GM19324 (cell line): ENCODE results near the gene CFAP52.
"Not testable (repeated sequence)": the region's sequence is repeated elsewhere in the genome, so short reads cannot be mapped to it uniquely, and the experiment has no call there.

Experiments
- ATAC-seq: cut with Tn5 transposase; IDR thresholded peaks from one replicate; pipeline ENCODE4 v1.9.1; 2021; ENCODE audit warnings: mild to moderate bottlenecking, moderate library complexity; ENCODE audit not compliant: unreplicated experiment, low FRiP score

Gene CFAP52

DNA sequence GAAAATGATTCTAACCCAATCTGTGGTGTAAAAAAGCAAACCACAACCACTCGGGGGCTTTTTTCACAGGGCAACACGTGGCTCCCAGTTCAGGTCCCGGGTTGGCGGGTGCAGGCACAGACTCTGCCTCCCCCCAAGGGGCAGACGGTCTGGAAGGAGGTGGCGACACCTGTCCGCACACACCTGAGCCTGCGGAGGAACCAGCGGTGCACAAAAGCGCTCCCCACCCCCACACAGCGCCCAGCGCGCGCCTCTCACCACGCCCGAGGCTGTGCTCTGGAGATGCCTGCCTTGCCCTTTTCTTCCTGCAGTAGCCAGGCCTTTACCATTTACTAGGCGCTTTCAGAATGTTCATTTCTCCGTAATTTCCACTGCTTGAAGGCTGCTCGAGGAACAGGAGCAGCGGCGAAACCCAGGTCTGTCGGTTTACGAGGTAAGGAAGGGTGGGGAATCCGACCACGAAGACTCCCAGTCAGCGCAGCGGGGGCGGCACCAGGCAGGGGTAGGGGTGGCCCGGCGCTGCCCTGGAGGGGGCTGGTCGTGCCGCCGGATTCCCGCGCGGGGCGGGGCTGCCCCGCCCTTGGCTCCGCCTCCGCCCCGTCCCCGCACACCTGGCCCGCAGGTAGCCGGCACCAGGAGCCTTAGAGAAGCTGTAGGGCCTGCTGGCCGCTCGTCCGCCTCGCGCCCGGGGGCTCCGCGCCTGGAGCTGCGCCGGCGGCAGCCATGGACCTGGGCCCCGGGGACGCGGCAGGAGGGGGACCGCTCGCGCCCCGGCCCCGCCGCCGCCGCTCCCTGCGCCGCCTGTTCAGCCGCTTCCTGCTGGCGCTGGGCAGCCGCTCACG lies 68.7 kb downstream of the CFAP52 start, which contains the start of gene USP43:
Gene USP43, plus strand, starts transcription at position 608 of the 842 bp plus-strand sequence. Its CDS starts 116 bp downstream, at position 724.
- no peak for ATAC-seq

DNA sequence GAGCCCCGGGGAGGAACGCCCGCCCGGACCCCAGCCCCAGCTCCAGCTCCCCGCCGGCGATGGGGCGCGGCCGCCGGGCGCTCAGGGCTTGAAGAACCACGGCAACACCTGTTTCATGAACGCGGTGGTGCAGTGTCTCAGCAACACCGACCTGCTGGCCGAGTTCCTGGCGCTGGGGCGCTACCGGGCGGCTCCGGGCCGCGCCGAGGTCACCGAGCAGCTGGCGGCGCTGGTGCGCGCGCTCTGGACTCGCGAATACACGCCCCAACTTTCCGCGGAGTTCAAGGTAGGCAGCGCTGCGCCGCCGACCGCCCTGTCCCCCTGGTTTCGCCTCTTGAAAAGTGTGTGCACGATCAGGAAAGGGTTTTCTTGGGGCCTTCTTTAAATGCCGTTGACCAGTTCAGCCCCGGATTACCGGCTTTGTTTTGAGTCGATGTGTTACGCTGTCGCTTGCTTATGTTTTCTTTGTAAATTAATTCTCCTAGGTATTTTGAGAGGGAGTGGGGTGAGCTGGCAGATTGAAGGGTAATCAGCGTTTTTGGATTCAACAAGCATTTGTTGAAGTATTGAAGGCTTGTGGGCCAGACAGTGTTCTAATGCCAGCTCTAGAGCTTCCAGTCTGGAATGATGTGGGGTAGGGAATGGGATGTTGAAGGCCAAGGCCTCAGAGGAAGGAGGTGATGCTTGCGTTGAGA lies 69.6 kb downstream of the CFAP52 start:
- no peak for ATAC-seq

DNA sequence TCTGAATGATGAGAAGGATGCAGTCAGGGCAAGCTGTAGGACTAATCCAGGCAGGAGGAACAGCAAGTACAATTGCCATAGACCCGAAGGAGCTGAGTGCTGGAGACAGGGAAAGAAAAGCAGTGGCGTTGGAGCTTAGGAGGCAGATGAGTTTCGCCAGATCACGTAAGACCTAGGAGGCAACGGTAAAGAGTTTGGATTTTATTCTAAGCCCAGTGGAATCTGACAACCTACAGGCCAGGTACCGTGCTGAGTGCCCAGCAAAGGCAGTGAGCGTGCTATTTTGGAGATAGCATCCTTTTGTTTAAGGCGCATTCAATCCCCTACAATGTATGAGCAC lies 70.1 kb downstream of the CFAP52 start:
- no peak for ATAC-seq

DNA sequence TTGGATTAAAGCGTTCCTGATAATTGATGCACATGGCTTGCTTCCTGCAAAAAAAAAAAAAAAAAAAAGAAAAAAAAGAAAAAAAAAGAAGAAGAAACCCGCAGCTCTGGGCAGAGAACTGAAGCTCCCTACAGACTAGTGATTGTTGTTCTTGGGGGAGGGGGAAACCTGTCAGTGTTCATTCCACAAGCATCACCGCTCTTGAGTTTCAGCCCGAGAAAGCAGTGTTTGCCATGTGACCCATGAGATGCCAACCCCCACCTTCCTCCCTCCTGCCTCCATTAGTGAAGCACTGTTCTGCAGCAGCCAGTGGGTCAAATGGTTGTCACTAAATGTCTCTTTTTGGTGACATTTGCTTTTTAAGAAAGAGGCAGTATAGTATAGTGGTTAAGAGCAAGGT lies 70.6 kb downstream of the CFAP52 start:
- ATAC-seq: no peak

DNA sequence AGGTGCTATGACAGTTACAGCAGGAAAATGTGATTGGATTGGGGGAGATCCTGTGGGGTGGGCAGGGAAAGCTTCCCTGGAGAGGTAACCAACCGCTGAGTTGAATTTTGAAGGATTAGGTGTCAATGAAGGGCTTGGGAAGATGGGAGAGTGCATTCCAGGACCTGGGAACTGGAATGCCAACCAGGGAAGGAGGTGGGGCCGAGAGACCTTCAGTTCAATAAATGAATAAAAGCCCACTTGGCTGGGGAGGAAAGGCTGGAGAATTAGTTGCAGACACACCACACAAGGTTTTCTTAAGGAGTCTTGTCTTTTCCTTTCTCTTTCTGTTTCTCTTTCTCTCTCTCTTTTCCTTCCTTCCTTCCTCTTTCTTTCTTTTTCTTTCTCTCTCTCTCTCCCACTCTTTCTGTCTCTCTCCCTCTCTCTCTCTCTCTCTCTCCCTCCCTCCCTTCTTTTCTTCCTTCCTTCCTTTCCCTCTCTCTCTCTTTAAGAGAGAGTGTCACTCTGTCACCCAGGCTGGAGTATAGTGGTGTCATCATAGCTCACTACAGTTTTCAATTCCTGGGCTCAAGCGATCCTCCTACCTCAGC lies 72.2 kb downstream of the CFAP52 start:
- ATAC-seq: no peak

DNA sequence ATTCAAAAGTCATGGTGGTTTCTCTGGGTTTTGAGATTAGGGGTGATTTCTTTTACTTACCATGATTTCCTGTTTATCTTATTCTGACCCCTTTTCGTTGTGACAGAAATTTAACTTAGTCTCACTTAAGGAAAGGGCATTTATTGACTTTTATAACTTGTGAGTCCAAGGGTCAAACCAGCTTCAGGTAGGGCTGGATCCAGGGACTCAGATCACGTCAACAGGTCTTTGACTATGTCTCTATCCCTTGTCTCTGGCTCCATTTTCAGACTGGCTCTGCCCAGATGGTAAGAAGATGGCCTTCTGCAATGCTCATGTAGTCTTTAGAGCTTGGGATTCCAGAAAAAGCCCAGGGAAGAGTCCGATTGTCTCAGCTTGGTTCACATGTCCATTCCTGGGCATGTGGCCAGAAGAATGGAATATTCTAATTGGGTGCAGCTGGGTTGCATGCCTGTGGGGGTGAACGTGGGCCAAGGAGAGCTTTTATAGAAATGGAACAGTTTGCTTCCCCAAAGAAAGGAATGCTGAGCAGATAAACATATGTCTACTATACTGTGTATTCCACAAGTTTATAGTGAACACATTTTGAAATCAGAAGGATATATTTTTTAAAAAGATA lies 82.3 kb downstream of the CFAP52 start:
- ATAC-seq: no peak

DNA sequence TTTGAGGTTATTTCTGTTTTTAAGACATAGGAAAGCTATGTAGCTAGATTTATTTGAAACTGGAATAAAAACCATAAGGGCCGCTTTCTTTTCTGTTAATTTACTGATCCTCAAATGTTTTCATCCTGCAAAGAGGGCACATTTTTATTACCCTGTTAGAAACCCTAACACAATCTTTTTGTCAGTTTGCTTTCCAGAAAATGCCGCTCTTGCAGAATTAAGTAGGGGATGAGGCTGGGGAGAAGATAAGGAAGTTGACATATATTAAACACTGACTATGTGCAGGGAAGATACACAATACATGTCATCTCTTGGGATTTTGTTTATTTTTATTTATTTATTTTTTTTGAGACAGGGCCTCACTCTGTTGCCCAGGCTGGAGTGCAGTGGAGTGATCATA lies 84.6 kb downstream of the CFAP52 start:
- ATAC-seq: no peak

DNA sequence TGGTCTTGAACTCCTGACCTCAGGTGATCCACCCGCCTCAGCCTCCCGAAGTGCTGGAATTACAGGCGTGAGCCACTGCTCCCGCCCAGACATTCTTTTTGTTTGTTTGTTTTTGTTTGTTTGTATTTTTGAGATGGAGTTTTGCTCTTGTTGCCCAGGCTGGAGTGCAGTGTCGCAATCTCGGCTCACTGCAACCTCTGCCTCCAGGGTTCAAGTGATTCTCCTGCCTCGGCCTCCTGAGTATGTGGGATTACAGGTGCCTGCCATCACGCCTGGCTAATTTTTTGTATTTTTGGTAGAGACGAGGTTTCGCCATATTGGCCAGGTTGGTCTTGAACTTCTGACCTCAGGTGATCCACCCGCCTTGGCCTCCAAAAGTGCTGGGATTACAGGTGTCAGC lies 87.1 kb downstream of the CFAP52 start:
- ATAC-seq: not testable (repeated sequence)

DNA sequence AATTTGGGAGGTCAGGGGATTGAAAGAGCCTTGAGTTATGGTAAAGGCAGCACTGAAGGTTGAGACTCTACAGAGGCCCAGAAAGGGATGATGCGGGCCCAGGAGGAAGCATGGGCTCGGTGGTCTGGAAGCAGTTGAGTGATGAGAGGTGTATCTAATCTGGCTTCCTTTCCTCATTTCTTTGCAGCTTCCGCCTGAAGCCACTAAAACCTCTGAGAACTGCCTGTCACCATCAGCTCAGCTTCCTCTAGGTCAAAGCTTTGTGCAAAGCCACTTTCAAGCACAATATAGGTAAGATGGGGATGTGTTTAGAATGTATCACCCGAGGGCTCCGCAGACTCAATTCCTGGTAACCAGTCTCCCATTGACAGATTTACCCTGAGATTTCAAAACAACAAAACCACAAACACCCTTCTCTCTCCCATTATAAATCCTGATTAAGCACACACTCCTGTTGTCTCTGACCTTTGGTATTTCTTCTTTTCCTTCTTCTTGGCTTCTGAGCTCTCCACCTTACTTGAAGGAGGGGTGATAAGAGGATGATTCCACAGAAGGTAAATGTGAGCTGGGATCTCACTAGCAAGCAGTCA lies 90.1 kb downstream of the CFAP52 start:
- no peak for ATAC-seq

DNA sequence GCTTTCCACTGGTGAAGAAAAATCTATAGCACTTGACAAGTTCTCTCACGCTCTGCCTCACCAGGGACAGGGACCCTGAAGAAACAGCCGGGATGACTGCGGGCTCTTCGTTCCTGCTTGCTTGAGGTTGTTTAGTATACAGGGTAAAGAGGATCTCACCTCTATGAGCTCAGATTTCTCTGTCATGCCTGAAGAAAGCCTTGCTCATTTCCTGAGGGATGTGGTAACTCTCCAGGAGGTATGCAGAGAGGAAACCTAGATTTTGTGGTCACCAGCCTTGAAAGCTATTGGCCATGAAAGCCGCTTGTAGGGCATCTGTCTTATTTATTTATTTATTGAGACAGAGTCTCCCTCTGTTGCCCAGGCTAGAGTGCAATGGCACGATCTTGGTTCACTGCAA lies 92.1 kb downstream of the CFAP52 start:
- ATAC-seq: no peak

DNA sequence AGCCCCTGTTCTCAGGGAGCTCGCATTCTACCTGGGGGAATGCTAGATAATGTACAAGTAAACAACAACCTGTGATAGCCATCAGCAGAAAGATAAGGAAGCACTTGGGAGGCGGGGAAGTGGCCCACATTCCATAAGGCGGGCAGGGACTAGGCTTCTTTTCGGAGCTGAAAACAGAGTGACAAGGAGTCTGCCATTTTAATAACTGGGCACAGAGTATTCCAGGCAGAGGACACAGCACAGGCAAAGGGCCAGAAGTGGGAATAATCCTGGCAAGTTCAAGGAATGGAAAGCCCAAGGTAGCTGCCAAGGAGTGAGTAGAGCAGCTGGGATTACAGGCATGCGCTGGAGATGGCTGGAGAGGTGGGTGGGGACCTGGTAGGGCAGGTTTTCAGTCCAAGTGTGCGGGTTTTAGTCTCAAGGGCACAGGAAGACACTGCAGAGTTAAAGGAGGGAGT lies 93.1 kb downstream of the CFAP52 start:
- ATAC-seq: no peak

DNA sequence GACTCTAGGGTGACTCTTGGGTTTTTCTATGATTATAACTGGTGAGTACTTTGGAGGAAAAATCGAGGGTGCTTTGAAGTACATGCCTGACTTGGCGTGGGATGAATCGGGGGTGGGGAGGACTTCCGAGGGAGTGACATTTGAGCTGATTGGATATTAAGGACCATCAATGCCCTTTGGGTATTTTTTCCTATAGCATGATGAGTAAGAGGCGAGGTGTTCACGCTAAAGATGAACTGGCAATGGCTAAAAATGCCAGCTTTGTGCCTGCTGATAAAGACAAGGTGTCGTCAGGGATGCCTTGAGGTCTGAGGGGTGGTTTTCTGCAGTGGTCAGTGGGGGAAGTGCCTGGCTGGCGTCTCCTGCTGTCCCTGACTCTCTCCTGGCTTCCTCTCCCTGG lies 94.2 kb downstream of the CFAP52 start:
- ATAC-seq: no peak

DNA sequence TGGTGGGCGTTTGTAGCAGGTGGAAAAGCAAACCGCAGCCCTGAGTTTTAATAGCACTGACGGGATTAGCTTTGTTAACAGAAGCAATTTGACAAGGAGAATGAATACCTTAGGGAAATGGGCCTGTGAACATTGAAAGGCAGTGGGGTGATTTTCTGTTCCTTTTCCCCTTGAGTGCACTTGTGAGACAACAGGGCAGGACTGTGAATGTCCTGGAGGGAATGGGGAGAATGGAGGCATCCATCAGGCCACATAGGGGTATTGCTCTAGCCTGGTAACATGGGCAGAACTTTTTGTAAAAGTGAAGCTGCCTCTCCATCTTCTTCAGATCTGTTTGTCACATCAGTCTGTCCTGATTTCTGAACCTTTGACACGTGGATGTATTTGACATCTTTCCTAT lies 95.1 kb downstream of the CFAP52 start:
- no peak for ATAC-seq

DNA sequence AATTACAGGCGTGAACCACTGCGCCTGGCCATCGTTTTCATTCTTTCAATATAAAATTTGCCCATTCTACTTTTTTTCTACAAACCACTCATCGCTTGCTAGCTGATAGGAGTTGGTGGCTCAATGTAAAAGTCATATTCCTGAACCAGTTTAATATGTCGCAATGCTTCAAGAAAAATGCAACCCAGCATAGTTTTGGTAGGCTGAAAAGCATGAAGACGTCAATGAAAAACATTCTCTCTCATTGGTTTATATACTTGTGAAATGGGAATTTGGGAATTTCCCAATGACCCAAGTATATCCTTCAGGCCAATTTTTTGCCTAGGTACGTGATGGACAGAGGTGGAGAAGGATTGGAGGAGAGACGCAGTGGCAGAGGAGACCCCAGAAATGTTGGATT lies 95.8 kb downstream of the CFAP52 start:
- ATAC-seq: no peak

DNA sequence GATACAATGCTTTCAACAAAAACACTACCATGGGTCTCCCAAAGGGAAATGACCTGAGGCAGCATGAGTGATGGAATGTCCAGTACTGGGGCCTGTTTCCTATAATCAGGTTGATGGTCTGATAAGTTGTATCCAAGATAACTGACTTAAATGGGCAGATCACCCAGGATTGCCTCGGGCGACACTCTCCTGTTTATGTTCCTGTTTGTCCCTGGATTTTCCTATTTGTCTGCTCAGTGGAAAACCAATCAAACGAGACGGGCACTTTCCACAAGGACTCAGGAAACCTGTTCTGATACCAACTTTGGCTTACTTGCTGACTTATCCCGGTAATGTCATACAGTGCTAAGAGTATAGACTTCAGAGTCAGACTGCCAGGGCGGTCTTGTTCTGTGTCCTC lies 96.2 kb downstream of the CFAP52 start:
- no peak for ATAC-seq

DNA sequence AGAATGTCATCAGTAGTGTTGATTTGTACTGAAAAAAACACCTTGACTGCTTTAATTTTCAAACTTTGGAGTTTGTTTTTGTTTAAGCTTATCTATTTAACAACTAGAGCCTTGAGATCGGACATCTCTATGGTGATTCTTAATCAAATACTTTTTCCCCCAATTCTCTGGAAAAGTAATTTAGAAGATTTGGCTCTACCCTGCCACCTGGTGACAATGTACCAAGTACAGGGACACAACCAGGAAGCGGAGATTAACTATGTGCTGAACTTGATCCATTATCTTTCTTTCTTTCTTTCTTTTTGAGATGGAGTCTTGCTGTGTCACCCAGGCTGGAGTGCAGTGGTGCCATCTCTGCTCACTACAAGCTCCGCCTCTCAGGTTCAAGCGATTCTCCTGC lies 99.6 kb downstream of the CFAP52 start:
- no peak for ATAC-seq

DNA sequence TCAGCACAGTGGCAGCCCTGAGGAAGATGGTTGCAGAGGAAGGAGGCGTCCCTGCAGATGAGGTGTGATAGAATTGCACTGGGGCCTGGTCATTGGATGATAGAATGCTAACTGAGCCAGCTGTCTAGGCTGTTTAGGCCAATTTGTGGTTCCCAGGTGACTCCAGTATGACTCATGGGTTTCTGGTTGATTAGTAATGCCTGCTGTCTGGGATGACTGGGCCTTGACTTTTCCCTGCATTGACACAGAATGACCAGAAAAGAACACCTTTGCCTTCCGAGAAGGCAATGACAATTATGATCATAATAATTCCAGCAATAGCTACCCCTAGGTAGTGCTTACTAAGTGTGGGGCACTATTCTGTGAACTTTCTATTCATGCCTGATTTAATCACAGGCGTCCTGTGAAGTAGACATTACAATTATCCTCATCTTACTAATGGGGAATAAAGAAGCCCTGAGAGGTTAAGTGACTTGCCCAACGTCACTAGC lies 100.4 kb downstream of the CFAP52 start:
- ATAC-seq: no peak

DNA sequence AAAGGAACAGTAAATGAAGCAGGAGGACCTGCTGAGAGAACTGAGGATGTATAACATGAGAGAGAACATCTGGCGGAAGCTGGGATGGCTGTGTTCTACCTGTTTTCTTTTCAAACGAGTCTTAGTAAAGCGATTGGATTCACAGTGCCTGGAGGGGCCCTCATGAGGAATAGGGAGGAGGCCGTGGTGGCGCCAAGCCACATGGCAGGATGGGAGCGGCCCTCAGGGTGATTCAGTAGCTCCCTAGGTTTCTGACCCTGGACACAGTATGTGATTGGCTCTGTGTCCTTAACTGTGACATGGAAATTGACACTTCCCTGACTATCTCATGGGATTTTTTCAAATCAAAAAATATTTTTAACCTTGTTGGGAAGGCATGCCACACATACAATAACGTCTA lies 101.0 kb downstream of the CFAP52 start:
- no peak for ATAC-seq

DNA sequence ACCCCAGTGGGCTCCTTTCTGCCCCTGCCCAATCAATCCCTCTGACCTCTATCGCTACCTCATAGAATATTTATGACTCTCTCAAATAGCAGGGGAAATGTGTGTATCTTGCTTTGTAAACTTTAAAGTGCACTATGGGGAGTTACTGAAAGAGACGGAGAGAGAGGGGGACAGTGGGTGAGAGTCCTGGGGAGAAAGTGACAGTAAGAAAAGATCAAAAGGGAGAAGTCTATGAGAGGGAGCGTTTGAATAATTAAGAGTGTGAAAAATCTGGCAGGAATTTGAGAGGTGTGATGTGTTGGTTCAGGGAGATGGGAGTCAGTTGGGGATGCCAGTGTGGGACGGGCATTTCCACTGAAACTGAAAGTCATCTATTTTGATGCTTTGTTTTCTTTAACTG lies 101.5 kb downstream of the CFAP52 start:
- no peak for ATAC-seq

DNA sequence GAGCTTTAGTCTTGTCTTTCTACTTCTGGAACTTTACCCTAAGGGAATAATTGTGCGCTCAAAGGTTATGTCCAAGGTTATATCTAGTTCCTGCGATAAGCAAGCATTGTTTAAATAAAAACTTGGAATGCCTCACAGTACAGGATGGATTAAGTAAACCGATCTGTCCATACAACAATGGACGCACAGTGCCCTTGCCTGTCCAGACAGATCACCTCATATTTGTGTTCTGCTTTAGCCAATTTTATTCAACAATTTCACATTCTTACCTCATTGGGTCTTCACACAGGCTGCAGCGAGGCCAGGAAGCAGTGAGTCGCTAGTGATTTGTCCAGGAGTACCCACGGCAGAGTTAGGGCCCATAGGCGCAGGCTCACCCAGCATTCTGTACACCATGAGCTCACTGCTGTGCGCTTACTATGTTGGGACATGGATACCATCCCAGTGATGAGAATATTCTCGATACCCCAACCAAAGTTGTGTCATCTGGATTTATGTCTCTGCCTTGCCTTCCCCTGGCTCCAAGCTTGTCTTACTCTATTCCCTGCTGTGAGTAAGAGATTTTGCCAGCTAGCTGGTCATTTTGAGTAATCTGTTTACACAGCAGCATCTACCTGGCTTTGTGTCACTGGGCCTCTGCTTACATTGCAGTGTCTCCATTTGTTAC lies 108.6 kb downstream of the CFAP52 start:
- ATAC-seq: no peak
